ENCODE measurements around the gene PTGDR2.
"Not testable (repeated sequence)": the region's sequence is repeated elsewhere in the genome, so short reads cannot be mapped to it uniquely, and the experiment has no call there.

Gene PTGDR2

DNA sequence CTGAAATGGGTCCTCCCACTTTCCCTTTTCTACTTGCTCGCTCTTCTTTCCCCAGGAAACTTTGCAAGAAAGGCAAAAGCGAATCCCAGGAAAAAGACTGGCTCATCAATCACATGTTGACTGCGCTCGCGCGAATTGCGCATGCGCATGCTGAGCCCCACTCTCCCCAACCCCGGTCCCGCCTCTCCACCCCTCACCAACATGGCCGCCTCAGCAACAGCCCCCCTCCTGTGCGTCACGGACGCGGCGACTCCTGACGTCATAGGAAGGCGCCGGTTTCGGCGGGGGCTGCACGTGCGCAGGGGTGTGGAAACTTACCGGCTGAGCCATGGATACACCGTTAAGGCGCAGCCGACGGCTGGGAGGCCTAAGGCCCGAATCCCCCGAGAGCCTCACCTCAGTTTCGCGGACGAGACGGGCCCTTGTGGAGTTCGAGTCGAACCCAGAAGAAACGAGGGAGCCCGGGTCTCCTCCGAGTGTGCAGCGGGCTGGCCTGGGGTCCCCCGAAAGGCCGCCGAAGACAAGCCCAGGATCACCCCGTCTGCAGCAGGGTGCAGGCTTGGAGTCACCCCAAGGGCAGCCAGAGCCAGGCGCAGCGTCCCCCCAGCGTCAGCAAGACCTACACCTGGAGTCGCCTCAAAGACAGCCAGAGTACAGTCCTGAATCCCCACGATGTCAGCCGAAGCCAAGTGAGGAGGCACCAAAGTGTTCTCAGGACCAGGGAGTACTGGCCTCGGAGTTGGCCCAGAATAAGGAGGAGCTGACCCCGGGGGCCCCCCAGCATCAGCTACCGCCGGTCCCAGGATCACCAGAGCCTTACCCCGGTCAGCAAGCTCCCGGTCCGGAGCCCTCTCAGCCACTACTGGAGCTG lies 13.7 kb downstream of the PTGDR2 start, which contains the start of gene CCDC86:
CCDC86 (plus strand) TSS at position 317 of the 871 bp plus-strand sequence; CDS start at position 329, 12 bp downstream.
- DNase-seq = peak; percentile 96

DNA sequence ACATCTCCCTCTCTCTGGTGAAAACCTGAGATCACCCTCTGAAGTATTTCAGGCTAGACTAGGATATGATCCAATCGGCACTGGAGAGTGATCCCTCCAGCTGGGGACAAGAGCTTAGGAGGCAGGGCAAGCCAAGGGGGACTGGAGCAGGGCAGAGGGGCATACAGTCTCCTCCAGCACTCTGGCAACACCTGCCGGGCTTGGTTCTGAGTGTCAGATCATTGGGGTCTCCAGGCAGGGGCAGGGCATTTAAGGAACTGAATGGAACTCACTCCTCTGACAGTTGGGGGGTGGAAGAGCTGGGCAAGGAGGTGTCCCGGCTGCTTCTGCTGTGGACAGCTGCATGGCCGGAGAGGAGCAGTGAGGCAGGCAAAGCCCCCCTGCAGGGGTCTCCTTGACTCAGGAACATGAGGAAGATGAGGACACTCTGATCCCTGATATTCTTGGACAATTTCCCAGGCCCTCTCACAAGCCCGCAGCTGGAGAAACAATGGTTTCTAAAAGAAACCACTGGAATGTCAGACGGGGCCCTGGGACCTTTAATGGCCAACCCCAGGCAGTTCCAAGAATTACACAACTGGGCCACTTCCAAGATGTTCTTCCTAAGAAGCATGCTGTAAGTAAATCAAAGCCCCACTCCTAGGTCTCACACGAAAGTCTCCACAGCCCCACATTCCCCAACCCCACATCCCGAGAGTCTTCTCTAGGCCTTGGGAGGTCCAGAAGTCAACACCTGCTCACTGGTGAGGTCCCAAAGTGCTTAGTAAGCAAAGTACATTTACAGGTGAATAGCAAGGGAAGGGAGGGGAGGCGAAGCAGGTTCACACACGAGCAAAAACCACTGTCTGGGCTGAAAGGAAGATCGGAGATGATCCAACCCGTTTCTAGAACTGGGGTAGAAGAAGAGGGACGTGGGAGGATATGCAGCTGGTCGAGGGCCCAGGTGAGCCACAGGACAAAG lies 15.0 kb downstream of the PTGDR2 start:
- no peak for DNase-seq

DNA sequence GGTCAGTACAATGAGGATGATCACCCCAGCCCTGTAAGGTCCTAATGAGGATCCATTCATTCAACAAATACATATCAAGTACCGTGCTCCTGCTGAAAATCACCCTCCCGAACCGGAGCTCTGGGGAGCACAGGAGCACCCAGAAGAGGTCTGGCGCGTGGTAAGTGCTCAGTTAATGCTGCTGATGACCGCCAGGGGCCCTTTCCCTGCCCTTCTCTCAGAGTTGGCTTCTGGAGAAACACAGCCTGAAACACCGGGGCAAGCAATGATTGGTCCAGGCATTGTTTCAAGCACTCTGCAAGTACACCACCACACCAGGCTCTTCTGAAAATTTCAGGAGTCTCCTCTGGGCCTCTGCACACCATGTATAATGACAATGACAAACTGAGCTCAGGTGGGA lies 17.6 kb downstream of the PTGDR2 start:
- DNase-seq = no peak

DNA sequence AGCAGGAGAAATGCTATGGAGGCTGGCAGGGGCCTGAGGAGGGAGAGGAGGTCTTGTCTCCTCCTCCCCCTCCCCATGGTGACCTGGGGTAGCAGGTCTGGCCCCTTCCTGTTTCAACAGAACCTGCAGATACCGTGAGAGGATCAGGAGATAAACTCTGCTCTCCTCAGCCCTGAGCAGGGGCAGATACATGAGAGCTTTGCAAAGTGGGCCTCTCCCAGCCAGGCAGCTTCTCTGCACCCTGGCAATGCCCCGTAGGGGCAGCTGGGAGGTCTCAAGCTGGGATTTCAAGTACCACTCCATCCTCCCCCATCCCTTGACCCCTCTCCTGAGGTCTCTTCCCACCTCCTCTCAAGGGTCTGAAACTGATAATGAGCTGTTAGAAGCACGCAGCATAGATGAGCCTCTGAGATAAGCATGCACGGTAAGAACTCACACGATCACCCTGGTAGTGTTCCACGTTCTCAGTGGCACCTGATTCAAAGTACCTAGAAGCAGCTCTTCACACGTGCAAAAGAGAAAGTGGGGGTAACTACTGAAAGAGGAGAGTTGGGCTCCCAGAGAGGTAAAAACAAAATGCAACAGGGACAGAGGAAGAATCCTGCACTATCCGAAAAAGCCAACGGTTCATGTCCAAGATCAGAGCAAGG lies 18.8 kb downstream of the PTGDR2 start:
- no peak for DNase-seq

DNA sequence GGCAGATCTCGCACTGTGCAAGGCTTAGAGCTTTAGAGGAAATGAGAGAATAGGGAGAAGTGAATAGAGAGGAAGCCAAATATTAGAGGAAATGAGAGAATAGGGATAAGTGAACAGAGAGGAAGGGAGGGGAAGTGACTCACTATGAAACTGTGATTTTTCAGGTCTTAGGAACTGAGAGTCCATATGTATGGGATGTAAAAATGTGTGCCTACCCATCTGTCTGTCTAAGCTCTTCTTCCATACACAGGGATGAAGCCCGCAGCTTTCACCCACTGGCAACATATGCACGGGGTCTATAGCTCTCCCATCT lies 20.3 kb downstream of the PTGDR2 start:
- DNase-seq = no peak

DNA sequence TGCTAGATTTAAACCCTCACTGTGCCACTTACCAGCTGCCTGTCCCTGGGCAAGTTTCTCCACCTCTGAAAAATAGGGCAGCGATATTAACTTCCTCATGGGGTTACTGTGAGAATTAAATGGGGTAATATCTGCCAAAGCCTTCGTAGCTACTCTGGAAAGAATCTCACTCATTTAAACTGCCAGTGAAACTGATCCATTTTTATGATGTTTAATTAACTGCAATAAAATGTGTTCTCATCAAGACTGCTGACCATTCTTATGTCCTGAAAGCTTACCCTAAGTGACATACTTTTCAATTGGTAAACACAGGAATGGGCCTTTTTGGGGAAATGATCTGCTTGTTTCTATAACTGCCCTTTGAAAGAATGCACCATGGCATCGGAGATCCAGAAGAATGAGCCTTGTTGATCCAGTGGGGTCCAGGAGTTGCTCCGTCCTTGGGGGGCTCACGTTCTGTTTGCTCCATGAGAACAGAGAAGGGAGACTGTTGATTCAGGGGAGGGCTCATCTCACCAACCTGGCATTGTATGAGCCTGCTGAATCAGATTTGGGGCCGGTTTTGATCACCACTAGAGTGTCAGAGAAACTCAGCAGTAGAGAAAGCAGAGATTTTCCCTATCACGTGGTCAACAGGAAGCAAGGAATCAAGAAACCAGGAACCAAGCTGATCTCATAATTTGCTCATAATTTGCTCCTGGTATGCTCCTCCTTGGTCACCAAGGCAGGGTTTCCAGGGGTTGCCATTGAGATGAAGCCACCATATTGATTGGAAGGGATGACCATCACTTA lies 20.8 kb downstream of the PTGDR2 start:
- no peak for DNase-seq

DNA sequence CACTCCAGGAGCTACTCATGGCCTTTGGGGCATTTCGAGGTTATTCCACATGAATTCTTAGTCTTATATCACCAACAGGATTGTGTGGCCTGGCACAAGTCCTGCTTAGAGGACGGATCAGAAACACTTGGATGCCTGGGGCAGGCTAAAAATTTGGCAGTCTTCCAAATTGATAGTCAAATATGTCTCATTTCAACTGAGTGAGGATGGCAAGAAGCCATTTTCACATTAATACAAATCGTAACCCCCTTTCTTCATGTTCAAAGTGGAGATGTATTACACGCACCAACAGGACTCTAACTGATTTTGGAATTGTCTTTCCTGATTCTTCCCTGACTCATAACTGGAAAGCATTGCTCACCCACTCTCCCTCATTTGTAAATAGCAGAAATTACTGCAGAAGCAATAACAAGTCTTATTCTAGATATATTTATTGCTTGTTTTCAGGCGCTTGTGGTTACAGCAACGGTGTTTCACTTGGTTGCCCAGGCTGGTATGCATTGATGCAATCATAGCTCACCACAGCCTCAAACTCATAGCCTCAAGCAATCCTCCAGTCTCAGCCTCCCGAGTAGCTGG lies 24.2 kb downstream of the PTGDR2 start:
- no peak for DNase-seq

DNA sequence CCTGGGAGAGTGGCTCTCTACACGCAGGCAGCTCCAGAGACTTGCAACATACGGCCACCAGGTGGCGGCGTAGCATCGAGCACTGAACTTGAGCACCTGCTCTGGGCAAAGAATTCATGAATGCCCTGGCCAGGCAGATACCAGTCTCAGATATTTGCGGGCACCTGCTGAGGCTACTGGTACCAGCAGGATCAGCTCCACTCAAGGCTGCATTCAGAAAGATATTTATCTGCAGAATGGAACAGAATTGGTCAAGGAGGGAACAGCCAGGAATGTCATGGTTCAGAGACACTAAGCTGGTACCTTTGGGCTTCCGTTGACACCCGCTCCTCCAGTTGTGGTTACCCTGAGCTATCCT lies 24.6 kb downstream of the PTGDR2 start:
- peak; percentile 71 for DNase-seq

DNA sequence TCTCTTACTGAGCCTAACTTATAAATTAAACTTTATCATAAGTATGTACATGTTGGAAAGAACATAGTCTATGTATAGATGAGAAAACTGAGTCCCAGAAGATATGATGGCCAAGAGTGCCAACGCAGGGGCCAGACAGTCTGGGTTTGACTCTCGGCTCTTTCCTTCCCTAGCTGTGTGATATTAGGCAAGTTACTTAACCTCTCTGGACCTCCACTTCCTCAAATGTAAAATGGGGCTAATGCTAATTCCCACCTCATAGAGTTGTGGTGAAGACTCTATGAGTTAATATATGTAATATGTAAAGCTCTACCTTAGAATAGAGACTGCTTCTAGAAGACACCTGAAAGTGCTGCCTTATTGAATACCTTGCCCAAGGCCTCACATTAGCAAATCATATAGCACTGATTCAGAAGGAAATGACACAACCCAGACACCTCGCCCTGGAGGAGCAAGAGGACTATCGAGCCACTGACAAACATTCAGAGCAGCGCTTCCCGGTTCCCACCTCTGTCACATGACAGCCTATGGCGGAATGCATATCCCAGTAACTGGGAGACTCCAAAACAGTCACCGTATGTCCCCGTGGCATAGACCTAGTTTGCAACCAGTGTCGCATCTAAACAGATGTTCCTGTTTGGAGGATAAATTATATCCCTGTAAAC lies 25.1 kb downstream of the PTGDR2 start:
- no peak for DNase-seq

DNA sequence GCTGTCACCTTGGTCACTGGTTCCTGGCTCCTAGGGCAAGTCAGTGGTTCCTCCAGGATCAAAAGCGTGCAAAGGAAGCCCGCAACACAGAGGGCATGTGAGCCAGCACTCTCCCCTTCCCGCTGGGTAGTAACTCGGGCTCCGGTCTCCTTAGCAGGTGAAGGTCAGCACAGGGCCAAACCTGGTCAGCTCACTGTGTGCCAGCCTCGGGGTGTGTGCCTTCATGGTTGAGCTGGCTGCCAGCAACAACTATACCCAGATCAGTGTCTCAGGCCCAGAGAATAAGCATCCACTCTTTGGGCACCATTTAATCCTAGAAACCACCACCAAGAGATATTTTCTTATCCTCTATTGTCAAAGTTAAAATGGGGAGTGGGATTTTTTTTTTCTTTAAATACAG lies 30.0 kb downstream of the PTGDR2 start:
- no peak for DNase-seq

DNA sequence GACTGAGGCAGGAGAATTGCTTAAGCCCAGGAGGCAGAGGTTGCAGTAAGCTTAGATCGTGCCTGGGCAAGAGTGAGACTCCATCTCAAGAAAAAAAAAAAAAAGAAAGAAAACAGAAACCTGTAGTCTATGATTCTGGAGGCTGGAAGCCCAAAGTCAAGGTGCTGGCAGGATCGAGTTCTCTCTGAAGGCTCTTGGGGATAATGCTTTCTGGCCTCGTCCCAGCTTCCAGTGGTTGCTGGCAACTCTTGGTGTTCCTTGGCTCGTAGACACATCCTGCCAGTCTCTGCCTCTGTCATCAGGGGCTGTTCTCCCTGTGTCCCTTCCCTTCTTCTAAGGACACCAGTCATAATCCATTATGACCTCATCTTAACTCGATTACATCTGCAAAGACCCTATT lies 30.6 kb downstream of the PTGDR2 start:
- DNase-seq = no peak

DNA sequence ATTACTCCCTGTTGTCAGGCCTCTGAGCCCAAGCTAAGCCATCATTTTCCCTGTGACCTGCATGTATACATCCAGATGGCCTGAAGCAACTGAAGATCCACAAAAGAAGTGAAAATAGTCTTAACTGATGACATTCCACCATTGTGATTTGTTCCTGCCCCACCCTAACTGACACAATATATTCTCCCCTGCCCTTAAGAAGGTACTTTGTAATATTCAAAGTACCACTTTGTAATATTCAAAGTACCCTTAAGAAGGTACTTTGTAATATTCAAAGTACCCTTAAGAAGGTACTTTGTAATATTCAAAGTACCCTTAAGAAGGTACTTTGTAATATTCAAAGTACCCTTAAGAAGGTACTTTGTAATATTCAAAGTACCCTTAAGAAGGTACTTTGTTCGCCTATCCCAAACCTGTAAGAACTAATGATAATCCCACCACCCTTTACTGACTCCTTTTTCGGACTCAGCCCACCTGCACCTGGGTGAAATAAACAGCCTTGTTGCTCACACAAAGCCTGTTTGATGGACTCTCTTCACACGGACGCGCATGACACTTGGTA lies 31.9 kb downstream of the PTGDR2 start:
- DNase-seq = not testable (repeated sequence)

DNA sequence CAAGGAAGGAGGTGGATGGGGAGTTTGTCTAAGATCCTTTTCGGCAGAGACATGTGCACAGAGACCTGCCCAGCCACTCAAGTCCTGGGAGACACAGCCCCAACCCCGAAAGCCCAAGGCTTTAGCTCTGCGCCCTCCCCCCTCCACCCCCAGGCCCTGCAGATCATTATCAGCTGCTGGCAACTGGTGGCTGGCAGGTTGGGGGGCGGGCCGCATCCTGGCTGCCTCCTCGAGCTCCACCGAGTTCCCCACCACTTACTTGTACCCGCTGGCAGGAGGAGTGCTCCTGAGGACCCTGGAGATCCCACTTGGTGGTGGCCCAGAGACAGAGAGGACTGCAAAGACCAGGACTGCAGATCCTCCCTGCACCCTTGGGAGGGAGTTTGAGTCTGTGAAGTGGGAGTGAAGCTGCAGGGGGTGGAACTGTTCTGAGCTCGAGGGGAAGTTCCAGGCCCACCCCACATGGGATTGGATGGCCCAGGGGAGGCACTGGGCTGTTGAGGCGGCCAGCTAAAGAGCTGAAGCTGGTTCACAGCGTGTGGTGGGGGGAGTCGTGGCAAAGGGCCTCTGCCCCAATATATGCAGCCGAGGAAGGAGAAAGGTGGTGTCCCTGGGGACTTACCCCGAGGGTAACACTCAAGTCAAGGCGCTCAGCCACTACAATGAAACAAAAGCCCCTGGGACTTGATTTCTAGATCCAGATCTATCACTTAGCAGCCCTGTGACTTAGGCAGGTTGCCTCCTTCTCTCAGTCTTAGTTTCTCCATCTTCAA lies 33.7 kb downstream of the PTGDR2 start:
- DNase-seq = no peak

DNA sequence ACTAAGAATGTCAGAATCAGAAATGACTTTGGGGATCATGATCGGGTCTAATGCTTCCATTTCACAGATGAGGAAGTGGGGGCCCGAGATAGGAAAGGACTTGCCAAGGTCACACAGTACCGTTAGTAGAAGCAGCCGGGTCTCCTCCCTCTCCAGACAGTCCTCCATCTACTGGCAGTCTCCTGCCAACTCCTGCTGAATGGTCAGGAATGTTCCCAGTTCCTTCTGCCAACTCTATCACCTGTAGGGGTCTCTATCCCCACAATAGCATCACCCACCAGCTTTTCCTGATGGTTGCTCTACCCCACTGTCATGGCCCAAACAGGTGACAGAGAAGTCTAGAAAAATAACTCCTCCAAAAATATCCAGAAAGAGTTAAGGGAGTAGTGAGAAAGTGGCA lies 37.7 kb downstream of the PTGDR2 start:
- no peak for DNase-seq

DNA sequence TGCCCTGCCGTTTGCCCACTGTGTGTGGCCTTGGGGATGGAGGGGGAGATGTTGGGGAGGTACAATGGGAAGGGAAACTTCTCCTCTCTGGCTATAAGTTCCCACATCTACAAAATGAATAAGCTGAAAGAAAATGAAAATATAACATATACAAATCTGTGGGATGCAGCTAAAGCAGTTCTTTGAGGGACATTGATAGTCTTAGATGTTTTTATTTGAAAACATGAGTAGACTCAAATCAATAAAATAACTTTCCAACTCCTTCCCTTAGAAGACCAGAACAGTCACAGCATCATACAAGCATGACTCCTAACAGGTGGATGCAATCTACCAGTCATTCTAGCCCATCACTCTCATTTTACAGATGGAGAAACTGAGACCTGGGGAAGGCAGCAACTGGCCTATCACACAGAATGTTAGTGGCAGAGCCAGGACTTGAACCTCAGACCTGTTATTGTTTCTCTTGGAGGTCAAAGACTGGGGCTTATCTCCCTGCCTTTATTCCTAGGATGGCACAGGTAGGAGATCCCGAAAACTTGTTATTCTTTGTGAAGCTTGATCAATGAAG lies 39.1 kb downstream of the PTGDR2 start:
- DNase-seq = no peak

DNA sequence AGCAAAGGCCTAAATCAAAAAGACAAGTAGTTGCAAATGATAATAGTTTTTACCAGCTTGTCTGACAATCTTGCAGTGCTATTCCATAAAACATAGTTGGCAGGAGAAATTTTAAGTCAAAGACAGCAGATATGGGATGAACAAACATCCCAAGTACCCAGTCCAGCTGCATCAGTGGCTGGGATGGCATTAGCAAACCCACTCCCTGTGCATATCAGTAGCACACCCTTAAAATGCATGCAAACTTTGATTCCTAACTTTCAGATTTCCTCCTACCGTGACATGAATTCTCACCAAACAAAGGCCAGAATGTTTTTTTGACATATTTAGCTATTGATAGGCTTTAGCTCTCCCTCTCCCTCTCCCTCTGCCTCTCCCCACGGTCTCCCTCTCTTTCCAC lies 41.6 kb downstream of the PTGDR2 start:
- no peak for DNase-seq

DNA sequence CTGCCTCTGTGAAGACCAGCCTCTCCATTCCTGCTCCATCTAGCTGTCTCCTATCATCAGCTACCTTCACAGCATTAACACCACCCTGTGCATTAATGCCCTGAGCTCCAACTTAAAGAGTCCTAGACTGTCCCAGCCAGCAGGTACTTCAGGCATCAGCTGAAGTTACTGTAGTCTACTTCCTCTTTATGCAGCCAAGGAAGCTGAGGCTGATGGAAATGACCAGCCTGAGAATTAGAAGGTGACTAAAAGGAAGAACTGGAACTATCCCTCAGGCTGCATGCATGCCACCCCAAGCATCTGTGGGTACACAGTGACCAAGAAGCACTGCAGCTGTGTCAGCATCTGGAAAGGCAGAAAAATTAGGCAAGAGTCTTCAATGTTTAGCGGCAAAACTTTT lies 42.4 kb downstream of the PTGDR2 start:
- no peak for DNase-seq

DNA sequence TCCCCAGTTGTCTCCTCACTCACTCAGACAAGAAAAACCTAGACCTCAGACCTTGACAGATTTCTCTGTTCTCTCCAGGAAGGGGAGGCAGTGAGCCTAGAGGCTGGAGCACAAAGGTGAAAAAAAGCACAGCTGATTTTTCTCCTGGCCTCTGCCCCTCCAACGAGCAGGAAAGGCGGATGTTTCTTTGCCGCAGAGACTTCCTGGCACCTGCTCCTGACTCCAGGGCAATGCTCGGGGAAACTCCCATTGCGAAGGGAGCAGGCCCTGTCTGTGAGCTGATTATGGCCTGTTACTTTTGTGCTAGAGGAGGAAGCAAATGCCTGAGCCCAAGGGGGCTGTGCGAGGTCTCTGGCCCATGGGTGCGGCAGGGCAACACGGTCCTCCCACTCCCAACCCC lies 45.2 kb downstream of the PTGDR2 start:
- DNase-seq = no peak

DNA sequence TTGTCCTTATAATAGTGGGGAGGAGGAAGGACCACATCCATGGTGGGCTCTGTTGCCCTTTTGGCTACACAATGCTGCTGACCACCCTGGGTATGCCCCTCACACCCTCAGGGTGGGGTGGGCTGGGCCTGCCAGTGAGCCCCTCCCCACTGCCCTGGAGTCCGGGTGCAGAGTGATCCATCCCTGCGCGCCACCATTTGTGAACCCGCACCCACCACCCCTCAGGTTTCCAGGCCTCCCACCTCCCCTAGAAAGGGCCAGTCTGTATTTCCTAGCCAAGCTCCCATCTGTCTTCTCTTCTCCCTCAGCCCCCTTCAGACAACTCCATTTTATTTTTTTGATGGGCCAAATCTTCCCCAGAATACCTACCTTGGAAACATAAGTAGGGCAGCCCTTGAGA lies 45.6 kb downstream of the PTGDR2 start:
- DNase-seq = no peak

DNA sequence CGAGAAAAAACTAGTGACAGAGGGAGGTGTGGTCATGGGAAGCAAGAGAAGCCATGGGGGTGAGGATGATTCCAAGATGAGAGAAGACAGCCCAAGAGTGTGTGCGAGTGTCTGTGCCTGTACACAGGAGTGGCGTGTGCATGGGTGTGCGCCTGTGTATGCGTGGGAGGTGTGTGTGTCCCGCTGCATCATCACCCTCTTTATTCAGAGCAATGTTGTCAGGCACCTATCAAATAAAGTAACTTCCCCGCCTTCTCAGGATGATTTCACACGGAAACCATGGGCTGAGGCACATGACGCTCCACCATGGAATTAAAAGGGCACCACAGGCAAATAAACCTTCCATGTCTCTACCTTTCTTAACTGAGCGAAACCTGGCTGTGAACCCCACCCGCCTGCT lies 46.1 kb downstream of the PTGDR2 start:
- no peak for DNase-seq
